Mammary epithelial cell (primary cell): ENCODE data around the gene TMEM35A.

ENCODE experiments used
- CTCF ChIP-seq, 2 donors: IDR thresholded peaks in 1 of 2; conservative IDR thresholded peaks in 1 of 2; 2 replicates each; pipeline ENCODE4 v1.5.1; 2011 to 2012; ENCODE audit warnings: inconsistent platforms in 2 of 2, low read length in 2 of 2, mild to moderate bottlenecking in 2 of 2, control low read depth in 1 of 2, low read depth in 1 of 2; ENCODE audit not compliant: insufficient read depth in 1 of 2; ENCODE audit errors: extremely low read depth in 1 of 2
- EZH2 ChIP-seq: IDR thresholded peaks from 2 replicates; pipeline ENCODE4 v1.6.1; 2012; ENCODE audit warnings: low read length, inconsistent platforms, borderline replicate concordance

GRCh38 chrX:101081231-101081630 lies 2.6 kb downstream of the TMEM35A start:
- TF ChIP-seq CTCF (conservative IDR thresholded peaks at IDR 0.05 in 1 of 2, IDR thresholded peaks at IDR 0.05 in 1 of 2; ENCODE audit: extremely low read depth in 1 of 2, insufficient read depth in 1 of 2, low read depth in 1 of 2, low read length in 2 of 2) = no peak
- TF ChIP-seq EZH2 = no peak
